Measurements from ENCODE around the gene UNC13A.

UNC13A gene

DNA sequence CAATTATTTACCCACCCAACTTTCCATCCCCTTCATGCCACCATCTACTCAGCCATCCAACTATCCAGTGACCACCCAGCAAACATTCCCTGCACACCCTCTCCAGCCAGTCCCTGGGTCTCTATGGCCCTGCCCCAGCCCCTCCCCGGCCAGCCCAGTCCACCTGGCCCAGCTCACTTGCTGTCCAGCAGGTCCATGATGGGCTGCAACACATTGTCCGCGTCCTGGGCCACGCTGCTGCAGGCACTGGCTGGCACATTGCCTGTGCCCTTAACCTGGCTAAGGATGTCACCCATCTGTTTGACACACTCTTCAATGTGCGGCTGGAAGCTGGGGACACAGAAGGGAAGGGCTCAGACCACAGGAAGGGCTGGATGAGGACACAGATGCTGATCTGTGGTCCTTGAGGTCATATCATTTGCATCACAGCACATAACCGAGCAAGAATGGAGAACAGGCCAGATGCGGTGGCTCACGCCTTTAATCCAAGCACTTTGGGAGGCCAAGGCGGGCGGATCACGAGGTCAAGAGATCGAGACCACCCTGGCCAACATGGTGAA, 61.6 kb downstream of the UNC13A start:
- DNase-seq (ENCODE audit: low read depth): no peak

GRCh38 chr19:17625980-17626379, 62.2 kb downstream of the UNC13A start:
- no peak for DNase-seq (ENCODE audit: low read depth)

DNA sequence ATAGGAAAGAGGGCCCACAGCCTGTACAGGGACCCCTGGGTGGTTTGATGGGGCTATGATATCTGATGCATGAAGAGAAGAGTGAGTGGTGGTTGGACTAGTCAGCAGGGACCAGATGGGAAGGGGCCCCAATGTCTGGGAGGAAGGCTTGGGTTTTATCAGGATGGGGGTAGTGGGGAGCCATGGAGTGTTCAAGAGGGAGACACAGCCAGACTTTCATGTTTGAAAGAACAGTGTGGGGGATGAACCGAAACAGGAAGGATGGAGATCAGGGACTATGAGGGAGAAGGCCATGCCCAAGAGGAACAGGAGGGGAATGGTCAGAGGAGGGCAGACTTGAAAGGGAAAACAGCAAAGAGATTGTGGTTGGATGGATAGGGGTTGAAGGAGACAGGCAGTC, 63.1 kb downstream of the UNC13A start:
- DNase-seq (ENCODE audit: low read depth): no peak

GRCh38 chr19:17624314-17624991, 63.7 kb downstream of the UNC13A start:
- no peak for DNase-seq (ENCODE audit: low read depth)

DNA sequence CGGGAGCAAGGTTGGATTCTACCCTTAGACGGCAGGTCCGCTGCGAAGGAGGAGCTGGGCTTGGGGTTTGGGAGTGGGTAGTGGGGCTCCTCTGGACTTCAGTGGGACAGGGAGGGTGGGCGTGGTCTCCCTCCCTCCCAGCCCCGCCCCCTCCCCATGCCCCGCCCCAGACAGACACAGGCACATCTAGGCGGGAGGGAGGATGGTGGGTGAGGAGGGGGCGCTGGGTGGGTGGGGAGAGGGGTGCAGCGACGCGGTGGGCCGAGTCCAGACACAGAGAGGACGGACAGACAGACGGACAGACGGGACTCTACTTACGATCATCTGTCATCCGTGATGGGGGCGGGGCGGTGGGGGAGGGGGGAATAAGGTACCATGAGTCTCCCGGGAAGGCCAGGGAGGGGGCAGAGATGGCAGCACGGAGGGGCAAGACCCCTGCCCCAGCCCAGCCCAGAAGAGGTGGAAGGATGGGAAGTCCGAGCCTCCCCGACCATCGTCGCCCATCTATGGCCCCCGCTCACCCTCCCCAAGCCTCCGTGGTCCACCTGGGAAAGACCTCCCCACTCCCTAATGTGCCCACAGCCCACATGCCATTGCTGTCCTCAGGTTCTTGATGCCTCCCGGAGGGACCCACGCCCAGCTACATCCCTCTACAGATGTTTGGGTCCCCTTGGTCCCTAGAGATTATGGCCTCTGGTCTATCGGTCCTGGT, 64.8 kb downstream of the UNC13A start:
- DNase-seq (ENCODE audit: low read depth): no peak

GRCh38 chr19:17620696-17621095, 67.5 kb downstream of the UNC13A start:
- DNase-seq (ENCODE audit: low read depth): no peak

- DNase-seq (ENCODE audit: low read depth): no peak
Observed at GRCh38 chr19:17618936-17619335, 69.2 kb downstream of the UNC13A start.

DNA sequence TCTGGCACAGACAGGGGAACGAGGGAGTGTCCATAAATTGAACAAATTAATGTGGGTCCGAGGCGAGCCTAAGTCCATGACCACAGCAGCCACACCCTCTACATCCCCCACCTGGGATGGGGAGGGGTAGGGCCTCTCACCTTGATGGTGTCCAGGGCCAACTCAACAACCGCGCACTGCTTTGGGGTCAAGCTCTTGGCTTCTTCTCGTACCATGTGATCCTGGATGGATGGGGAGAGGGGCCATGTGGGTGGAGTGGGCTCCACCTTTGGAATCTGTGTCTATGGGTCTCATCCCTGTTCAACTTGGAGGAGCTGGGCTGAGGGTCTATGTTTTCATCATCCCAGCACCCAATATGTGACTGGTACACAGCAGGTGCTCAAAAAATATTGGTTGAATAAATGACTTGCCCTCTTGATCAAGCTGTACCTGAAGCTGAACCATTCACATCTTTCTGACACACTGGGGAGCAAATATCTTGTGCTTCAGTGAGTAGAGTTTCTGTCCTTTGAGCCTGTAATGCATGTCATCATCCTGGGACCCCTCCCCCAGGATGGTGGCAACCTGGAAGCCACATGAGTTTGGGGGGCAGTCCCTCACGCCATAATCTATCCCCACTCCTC, 69.8 kb downstream of the UNC13A start:
- DNase-seq (ENCODE audit: low read depth): no peak

DNA sequence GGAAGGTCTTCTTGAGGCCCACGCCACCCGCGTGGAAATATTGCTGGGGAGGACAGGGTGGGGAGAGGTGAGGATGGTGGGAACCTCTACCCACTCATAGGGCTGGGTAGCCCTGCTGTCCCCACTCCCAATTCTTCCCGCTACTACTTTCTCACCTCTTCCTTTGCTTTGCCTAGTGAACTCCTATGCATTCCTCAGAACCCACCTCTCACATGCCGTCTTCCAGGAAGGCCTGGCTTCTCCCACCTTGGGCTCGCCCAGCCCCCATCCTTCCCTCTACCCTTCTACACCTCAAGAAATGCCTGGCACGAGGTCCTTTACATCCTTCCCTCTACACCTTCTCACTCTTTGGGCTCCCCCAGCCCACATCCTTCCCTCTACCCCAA, 70.4 kb downstream of the UNC13A start:
- no peak for DNase-seq (ENCODE audit: low read depth)

GRCh38 chr19:17616961-17617806, 71.0 kb downstream of the UNC13A start:
- no peak for DNase-seq (ENCODE audit: low read depth)

DNA sequence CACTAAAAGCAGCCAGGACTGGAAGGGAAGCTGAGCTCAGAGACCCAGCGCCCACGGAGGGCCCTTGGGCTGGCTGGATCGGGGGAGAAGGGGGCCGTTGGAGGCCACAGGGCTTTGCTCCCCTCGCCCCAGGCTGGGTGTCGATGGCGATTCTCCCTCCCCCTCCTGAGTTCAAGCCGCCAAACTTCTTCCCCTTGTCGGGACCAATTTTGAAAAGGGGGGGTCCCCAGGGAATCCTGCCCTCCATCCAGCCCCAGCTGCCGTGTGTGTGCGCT, 71.5 kb downstream of the UNC13A start:
- DNase-seq (ENCODE audit: low read depth): no peak

GRCh38 chr19:17615889-17616685, 72.1 kb downstream of the UNC13A start:
- DNase-seq (ENCODE audit: low read depth): no peak

DNA sequence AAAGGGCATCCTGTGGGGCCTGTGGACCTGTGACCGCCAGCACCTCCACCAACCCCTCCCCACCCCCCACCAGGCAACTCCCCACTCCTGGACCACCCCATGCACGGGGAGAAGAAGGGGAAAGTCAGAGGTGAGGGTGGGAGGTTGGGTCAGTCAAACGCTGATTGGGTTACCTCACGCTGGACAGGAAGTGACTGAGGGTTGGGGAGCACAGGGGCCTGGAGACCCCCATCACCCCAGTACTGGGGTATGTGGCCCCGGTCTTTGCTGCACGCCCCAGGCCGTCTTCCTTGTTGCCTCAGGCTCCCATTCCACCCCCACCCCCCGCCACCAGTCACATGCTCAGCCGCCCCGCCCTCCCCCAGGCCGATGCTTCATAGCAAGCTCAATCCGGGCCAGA, 73.7 kb downstream of the UNC13A start:
- no peak for DNase-seq (ENCODE audit: low read depth)

- no peak for DNase-seq (ENCODE audit: low read depth)
Observed at GRCh38 chr19:17611462-17612244, 76.5 kb downstream of the UNC13A start.

DNA sequence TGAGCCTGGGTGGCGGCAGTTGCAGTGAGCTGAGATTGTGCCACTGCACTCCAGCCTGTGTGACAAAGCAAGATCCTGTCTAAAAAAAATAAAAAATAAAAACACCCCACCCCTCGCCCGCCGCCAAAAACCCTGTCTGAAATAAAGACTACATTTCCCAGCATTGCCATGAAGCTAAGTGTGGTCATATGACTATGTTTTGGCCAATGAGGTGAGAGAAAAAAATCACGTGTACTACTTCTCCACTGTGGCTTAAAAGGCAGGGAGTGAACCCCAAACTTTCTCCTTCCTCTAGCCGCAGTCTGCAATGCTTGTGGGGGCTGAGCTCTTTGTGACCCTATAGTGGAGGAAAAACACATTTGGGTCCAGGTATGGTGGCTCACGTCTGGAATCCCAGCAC, 77.8 kb downstream of the UNC13A start:
- DNase-seq (ENCODE audit: low read depth): no peak

DNA sequence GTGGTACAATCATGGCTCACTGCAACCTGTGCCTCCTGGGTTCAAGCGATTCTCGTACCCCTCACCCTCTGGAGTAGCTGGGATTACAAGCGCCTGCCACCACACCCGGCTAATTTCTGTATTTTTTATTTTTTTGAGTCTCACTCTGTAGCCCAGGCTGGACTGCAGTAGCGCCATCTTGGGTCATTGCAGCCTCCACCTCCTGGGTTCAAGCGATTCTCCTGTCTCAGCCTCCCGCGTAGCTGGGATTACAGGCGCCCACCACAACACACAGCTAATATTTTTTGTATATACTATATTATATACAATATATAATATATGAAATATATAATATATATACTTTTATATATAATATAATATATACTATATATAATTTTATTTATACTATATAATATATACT, 80.2 kb downstream of the UNC13A start:
- DNase-seq (ENCODE audit: low read depth): no peak

DNA sequence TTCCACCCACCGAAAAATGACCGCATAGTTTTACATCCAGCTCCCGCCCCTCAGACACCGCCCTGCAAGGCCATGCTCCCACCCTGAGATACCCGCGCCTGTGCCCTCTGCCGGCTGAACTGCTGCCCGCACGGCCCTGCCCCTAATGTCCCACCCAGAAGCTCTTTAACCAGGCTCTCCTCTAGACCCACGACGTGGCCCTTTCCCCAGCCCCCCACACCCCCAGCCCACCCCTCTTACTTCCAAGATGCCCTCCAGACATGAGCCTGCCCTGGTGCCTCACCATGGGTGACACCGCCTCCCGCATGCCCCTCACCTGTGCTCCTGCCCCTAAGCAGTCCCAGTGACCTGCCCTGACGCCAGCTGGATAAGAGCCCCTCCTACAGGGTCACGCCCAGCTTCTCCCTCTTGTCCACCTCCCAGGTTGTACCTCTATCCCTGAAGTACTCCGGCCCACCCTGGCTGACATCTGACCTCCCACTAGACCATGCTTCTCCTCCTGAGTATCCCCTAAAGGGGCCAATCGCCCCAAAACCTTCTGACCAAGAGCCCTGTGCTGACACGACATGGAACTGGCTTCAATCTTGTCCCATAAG, 81.5 kb downstream of the UNC13A start:
- DNase-seq (ENCODE audit: low read depth): no peak

DNA sequence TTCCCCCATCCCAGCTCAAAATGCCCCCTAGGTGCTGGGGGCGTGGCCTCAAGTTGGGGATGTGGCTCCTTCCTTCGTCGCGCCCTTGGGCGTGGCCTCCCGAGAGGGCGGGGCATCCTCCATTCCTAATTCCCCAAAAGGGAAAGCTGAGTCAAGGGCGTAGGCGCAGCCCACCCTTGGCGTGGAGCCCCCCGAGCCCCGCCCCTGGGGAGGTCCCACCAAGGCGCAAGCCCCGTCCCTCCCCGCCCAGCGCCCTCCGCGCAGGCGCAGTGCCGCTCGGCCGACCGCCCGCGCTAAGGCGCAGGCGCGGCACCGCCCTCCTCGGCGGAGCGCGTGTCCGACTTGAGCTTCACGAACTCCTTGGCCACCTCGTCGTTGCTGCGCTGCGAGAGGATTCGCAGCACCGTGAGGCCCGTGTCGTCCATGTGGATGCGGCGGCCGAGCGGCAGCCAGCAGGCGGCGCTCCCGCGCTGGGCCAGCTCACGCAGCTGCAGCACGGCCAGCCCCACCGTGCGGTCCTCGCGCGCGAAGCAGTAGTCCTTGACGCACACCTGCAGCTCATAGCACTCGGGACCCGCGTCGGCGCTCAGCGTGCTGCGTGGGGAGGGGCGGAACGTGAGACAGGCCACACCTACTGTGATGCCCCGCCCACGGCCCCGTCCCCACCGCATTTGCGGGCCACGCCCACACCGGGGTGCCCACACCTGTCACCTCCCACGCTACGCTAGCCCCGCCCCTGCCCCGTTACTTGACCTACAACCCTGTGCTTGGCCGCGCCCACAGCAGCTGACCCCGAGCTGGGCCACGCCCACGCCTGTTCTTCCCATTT, 82.2 kb downstream of the UNC13A start:
- DNase-seq (ENCODE audit: low read depth): peak; percentile 66

GRCh38 chr19:17605117-17605516, 83.0 kb downstream of the UNC13A start:
- DNase-seq (ENCODE audit: low read depth): no peak

All from T-helper 22 cell (primary cell).